ENCODE measurements around the gene RNF224.

- TF ChIP-seq, protein P1, sequence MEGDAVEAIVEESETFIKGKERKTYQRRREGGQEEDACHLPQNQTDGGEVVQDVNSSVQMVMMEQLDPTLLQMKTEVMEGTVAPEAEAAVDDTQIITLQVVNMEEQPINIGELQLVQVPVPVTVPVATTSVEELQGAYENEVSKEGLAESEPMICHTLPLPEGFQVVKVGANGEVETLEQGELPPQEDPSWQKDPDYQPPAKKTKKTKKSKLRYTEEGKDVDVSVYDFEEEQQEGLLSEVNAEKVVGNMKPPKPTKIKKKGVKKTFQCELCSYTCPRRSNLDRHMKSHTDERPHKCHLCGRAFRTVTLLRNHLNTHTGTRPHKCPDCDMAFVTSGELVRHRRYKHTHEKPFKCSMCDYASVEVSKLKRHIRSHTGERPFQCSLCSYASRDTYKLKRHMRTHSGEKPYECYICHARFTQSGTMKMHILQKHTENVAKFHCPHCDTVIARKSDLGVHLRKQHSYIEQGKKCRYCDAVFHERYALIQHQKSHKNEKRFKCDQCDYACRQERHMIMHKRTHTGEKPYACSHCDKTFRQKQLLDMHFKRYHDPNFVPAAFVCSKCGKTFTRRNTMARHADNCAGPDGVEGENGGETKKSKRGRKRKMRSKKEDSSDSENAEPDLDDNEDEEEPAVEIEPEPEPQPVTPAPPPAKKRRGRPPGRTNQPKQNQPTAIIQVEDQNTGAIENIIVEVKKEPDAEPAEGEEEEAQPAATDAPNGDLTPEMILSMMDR (IDR thresholded peaks at IDR 0.05; ENCODE audit: poor library complexity, severe bottlenecking): no peak
- TF ChIP-seq EZH2 (IDR thresholded peaks at IDR 0.05; ENCODE audit: borderline replicate concordance, insufficient read depth, low read length, poor library complexity, severe bottlenecking) (no peak), TAF1 (IDR thresholded peaks at IDR 0.05; ENCODE audit: low read depth) (no peak)
These were observed 18.4 kb downstream of the RNF224 start for GRCh38 chr9:137245450-137246421.
